SK-N-MC (cell line): ENCODE measurements around the gene MPZL2.

Experiments used
- DNase-seq: peaks from one replicate; pipeline ENCODE4 v3.0.0-alpha.2; 2011; ENCODE audit warnings: low read depth, low spot score
- H3K27ac ChIP-seq: fragments of 200-600 bp; sonication (generic); 2 replicates; pipeline ENCODE4 v1.5.1; 2016; ENCODE audit warnings: mixed run types
- H3K36me3 ChIP-seq: fragments of 200-600 bp; sonication (generic); 2 replicates; pipeline ENCODE4 v1.6.1; 2017; ENCODE audit warnings: antibody characterized with exemption, low read length, mixed read lengths; ENCODE audit not compliant: insufficient read depth
- H3K4me3 ChIP-seq: fragments of 200-600 bp; sonication (generic); 2 replicates; pipeline ENCODE4 v1.5.1; 2016
- H3K9ac ChIP-seq: fragments of 200-600 bp; sonication (generic); 2 replicates; pipeline ENCODE4 v1.8.0; 2017; ENCODE audit warnings: mixed run types, mixed read lengths; ENCODE audit not compliant: insufficient read length
- H3K9me3 ChIP-seq: fragments of 200-600 bp; sonication (generic); 2 replicates; pipeline ENCODE4 v1.6.1; 2017; ENCODE audit warnings: low read depth, mild to moderate bottlenecking, antibody characterized with exemption, low read length, moderate library complexity, mixed read lengths
- EZH2 ChIP-seq: fragments of 200-600 bp; sonication (generic); IDR thresholded peaks from one replicate; pipeline ENCODE4 v1.6.1; 2017; ENCODE audit warnings: antibody characterized with exemption
- FOXP2 ChIP-seq: optimal IDR thresholded peaks from 2 replicates; pipeline ENCODE3; 2011; ENCODE audit warnings: mild to moderate bottlenecking, moderate library complexity; ENCODE audit not compliant: insufficient read depth; ENCODE audit errors: extremely low read length, control extremely low read depth
- POLR2AphosphoS5 ChIP-seq: IDR thresholded peaks from 2 replicates; pipeline ENCODE4 v1.6.1; 2012; ENCODE audit warnings: mild to moderate bottlenecking, low read depth, low read length, borderline replicate concordance

MPZL2 gene

DNA sequence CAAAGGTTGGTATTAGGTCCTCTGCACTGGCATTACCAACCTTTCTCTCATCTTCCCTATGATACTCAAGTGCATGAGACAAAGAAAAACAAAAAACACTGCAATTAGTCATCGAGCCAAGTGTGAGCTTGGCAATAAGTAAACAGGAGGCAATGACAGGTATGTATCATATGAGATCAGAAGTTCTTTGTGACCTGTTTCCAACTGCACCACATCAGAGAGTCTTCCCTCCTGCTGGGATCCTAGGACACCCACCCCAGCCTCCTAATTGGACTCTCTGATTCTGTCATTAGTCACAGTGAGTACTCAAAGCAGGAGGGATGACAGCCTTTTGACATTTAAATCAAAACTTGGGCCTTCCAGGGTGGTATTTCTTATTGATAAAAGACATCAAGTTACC is 31.4 kb downstream of the MPZL2 start:
- H3K9ac ChIP-seq = no peak overlapping the region
- no peaks in the 10 kb centered on the region for H3K36me3 ChIP-seq
- no peak for TF ChIP-seq FOXP2
- TF ChIP-seq EZH2 = no peak
- no peak for TF ChIP-seq POLR2AphosphoS5
- no peak overlapping the region for H3K4me3 ChIP-seq
- H3K27ac ChIP-seq = no peak overlapping the region
- DNase-seq = no peak
- no peaks in the 10 kb centered on the region for H3K9me3 ChIP-seq

DNA sequence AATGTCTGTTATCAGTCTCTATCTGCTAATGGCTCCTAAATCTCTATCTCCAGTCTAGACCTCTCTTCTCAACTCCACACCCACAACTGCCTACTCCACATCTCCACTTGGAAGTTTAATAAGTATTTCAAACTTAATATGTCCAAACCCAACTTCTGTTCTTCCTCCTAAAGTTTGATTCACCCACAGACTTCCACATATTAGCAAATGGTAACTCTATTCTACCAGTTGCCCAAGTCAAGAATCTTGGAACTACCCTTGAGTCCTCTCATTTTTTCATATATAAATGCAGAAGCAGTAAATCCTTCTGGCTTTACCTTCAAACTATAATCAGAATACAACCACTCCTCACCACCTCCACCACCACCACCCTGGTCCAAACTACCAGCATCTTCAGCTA is 32.6 kb downstream of the MPZL2 start:
- TF ChIP-seq FOXP2 (no peak), POLR2AphosphoS5 (no peak), EZH2 (no peak)
- H3K9ac ChIP-seq = no peak overlapping the region
- no peaks in the 10 kb centered on the region for H3K36me3 ChIP-seq
- no peak overlapping the region for H3K4me3 ChIP-seq
- no peaks in the 10 kb centered on the region for H3K9me3 ChIP-seq
- no peak overlapping the region for H3K27ac ChIP-seq
- DNase-seq = no peak

DNA sequence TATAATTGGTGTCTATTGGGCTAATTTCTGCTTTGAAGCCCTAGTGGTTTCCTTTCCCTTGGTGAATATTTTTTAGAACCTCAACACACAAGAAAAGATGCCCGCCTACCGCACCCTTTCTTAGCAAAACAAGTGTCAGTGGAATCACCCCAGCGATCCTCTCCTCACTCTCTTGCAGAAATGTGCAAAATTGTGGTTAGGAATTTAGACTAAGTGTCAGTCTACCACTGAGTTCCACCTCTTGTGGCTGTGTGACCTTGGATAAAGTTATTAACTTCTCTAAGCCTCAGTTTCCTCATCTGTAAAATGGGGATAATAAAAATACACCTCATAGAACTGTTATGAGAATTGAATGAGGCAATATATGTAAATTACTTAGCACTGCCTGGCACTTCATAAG is 34.0 kb downstream of the MPZL2 start:
- Histone ChIP-seq H3K9ac (no peak overlapping the region), H3K36me3 (no peaks in the 10 kb centered on the region), H3K4me3 (no peak overlapping the region), H3K9me3 (no peaks in the 10 kb centered on the region), H3K27ac (no peak overlapping the region)
- DNase-seq = no peak
- TF ChIP-seq EZH2 (no peak), FOXP2 (no peak), POLR2AphosphoS5 (no peak)

DNA sequence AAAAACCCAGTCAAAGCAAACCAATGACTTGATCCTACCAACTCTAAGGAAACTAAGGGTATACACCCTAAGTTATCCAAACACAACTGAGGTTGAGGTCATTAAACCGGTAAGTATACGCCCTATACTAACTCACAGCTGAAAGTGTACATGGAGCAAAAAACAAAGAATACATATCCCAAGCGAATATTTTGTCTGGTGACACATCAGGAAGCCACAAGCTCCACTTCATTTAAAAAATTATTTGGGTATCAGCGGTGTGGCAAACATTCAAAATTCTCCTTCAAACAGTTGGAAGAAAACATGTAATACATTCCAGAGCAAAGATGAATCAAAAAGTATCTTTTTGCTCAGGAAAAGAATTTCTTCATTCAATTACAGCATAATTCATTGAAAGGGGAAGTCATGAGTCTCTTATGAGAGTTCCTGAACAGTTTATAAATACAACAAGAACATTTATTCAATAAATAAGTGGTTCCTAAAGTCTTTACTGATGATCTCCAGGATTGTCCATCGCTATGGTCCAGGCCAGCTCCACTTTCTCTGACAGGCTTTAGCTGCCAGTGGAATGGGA is 34.7 kb downstream of the MPZL2 start:
- TF ChIP-seq POLR2AphosphoS5 (no peak), EZH2 (no peak), FOXP2 (no peak)
- no peak overlapping the region for H3K4me3 ChIP-seq
- no peak overlapping the region for H3K9ac ChIP-seq
- no peak for DNase-seq
- no peaks in the 10 kb centered on the region for H3K36me3 ChIP-seq
- H3K9me3 ChIP-seq = no peaks in the 10 kb centered on the region
- H3K27ac ChIP-seq = no peak overlapping the region

DNA sequence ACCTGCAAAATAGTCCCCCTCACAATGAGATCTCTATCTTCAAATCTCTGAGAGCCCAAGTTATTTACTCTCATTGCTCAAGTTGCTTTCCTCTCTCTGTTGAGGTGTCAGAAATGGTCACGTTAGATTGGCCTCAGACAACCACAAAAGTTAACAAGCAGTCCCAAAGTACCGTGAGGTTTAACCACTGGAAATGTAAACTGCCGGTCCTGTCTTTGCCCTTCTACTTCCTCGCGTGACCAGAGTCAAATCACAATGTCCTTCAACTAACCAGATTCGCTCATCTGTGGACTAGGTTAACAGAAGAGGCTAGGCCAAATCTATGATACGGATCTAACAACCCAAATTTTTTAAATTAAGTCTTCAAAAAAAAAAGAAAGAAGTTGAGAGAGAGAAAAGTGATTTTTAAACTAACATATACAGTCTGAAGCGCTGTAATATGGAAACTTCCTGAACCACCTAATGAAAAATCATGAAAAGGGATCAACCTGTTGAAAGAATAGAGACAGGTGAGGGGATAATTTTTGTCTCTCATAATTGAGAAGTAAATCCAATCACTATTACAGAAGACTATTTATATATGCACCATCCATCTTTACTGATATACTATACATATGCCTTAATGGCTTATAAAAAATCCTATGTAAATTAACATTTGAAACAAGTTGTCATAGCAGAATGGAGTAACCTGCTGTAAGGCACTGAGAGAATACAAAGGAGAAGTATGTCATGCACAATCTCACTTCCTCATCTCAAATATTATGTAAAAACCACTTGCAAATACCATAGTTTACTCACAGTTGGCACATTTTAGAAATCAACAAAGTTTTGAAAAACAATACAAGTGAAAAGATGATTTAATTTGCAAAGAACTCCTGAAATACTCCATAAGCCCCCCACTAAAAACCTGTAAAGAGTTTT is 36.0 kb downstream of the MPZL2 start:
- DNase-seq = no peak

DNA sequence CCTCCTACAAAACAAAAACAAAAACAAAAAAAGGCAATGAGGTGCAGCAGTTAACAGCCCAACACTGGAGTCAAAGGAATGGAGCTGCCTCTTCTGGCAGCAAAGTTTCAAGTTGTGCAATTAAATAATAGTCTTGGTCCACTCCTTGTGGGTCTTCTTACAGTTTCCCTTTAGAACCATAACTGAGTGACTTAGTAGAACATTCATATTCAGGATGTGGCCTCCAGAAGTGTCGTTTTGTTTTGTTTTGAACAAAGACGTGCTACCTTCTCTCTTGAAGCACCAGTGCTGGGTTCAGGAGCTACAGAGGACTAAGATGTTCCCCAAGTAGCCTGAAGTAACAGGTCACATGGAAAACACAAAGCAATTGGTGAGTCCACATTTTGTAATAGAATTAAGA is 37.3 kb downstream of the MPZL2 start:
- no peak overlapping the region for H3K27ac ChIP-seq
- H3K9me3 ChIP-seq = no peaks in the 10 kb centered on the region
- no peak overlapping the region for H3K9ac ChIP-seq
- no peak for DNase-seq
- TF ChIP-seq FOXP2 (no peak), POLR2AphosphoS5 (no peak), EZH2 (no peak)
- no peaks in the 10 kb centered on the region for H3K36me3 ChIP-seq
- no peak overlapping the region for H3K4me3 ChIP-seq

More for the DNA sequence above, 36.0 kb downstream of the MPZL2 start:
- no peak for TF ChIP-seq FOXP2
- TF ChIP-seq EZH2 = no peak
- TF ChIP-seq POLR2AphosphoS5 = no peak
- Histone ChIP-seq H3K36me3 (no peaks in the 10 kb centered on the region), H3K4me3 (no peak overlapping the region), H3K9me3 (no peaks in the 10 kb centered on the region), H3K27ac (no peak overlapping the region), H3K9ac (no peak overlapping the region)

DNA sequence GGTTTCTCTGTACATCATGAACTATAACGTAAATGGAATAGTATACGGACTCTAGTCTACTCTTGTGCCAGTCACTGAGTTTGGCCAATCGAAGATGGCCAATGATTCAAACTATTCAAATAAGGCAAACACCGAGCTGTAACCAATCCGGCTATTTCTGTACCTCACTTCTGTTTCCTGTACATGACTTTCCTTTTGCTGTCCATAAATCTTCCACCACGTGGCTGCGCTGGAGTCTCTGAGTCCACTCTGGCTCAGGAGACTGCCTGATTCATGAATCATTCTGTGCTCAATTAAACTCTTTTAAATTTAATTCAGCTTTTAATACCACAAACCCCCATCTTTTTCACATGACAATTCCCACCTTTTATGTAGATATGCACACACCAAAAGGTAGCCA is 37.8 kb downstream of the MPZL2 start:
- Histone ChIP-seq H3K27ac (no peak overlapping the region), H3K4me3 (no peak overlapping the region), H3K9me3 (no peaks in the 10 kb centered on the region), H3K9ac (no peak overlapping the region), H3K36me3 (no peaks in the 10 kb centered on the region)
- no peak for DNase-seq
- TF ChIP-seq POLR2AphosphoS5 = no peak
- no peak for TF ChIP-seq EZH2
- TF ChIP-seq FOXP2 = no peak

DNA sequence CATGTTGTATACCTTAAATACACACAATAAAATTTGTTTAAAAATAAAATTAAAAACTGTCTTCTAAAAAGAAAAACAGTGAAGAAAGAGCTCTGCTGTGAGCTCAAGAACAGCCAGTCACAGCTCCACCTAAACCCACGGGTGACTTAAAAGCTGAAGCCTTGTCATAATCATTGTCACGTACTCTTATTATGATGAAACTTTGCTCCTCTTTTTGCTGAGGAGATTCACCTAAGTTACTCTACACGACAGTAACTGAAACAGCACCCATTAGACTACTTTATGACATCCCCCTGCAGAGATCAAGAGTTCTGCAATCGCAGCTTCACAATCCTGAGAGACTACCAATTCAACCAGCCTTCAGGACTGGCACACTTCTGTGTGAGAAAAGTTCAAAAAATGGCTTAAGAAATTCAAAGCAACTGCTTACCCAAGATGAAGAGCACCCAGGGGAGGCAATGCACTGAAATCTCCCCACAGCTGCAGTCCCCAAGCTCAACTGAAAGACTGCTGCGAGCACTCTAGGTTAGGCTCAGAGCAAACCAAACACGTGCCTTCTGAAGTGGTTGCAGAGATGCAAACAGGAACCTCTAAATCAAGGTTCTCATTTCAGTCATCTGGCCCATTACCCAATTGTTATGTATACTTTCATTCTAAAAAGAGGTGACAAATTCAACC is 39.4 kb downstream of the MPZL2 start, which contains the start of gene JAML:
TSS of gene JAML (minus strand) at position 501 of the 678 bp plus-strand sequence. CDS start 10,145 bp downstream, outside the sequence.
- no peak for DNase-seq
- Histone ChIP-seq H3K27ac (no peak within 1 kb of the TSS), H3K9ac (no peak within 1 kb of the TSS), H3K36me3 (no peaks in the 10 kb centered on the region), H3K9me3 (no peaks in the 10 kb centered on the region), H3K4me3 (no peak within 1 kb of the TSS)
- TF ChIP-seq POLR2AphosphoS5 (no peak), FOXP2 (no peak), EZH2 (no peak)
